ENCODE results near the gene PCDH15. TPM values are rescaled to one million over a fixed set of nuclear protein-coding genes. Genes with fewer than 3 reads are reported as not detected.

Gene PCDH15
- total RNA-seq, 1 experiment from 2014 or later, result 0.59 TPM

- no peak overlapping the region for H3K27ac Mint-ChIP-seq
- POLR2A ChIA-PET, result no interaction called here
- H3K36me3 Mint-ChIP-seq, result no peaks in the 10 kb centered on the region
- no peak overlapping the region for H3K4me3 Mint-ChIP-seq
- TF ChIP-seq NR3C1 (CRISPR knock-in tag; conservative IDR thresholded peaks at IDR 0.05; ENCODE audit: low read depth) (no peak), PREB (CRISPR knock-in tag; IDR thresholded peaks at IDR 0.05; ENCODE audit: borderline replicate concordance) (no peak), TEAD4 (CRISPR knock-in tag; IDR thresholded peaks at IDR 0.05) (no peak), ZNF281 (CRISPR knock-in tag; IDR thresholded peaks at IDR 0.05) (no peak), AFF4 (CRISPR knock-in tag; IDR thresholded peaks at IDR 0.05; ENCODE audit: borderline replicate concordance) (no peak), TEAD1 (CRISPR knock-in tag; IDR thresholded peaks at IDR 0.05) (no peak), E2F4 (CRISPR knock-in tag; IDR thresholded peaks at IDR 0.05; ENCODE audit: borderline replicate concordance, low read depth) (no peak), EMX1 (CRISPR knock-in tag; IDR thresholded peaks at IDR 0.05) (no peak)
- DNase-seq (ENCODE audit: low spot score), result no peak
- CTCF ChIA-PET, result no interaction called here
- ATAC-seq, result no peak
- H3K27me3 Mint-ChIP-seq (ENCODE audit: low read depth), result no peaks in the 10 kb centered on the region
- peaks cover 10% of the 10 kb centered on the region; the same call in 1 of the 2 replicates for H3K9me3 Mint-ChIP-seq
- H3K4me1 Mint-ChIP-seq, result no peaks in the 10 kb centered on the region
These were observed 541.9 kb downstream of the PCDH15 start for GRCh38 chr10:54259104-54259503.

GRCh38 chr10:54234832-54235231 lies 566.2 kb downstream of the PCDH15 start:
- Mint-ChIP-seq H3K9me3 (peaks cover 33% of the 10 kb centered on the region), H3K4me1 (no peaks in the 10 kb centered on the region), H3K4me3 (no peak overlapping the region), H3K27me3 (ENCODE audit: low read depth) (no peaks in the 10 kb centered on the region), H3K27ac (no peak overlapping the region; the same call in 1 of the 2 replicates), H3K36me3 (peaks cover 20% of the 10 kb centered on the region)
- CTCF ChIA-PET, result no interaction called here
- ATAC-seq (no peak), DNase-seq (ENCODE audit: low spot score) (no peak)
- POLR2A ChIA-PET, result no interaction called here
- TF ChIP-seq MLX (CRISPR knock-in tag; IDR thresholded peaks at IDR 0.05) (no peak), ZMAT4 (CRISPR knock-in tag; IDR thresholded peaks at IDR 0.05) (no peak), SP1 (CRISPR knock-in tag; conservative IDR thresholded peaks at IDR 0.05) (no peak), OVOL2 (CRISPR knock-in tag; IDR thresholded peaks at IDR 0.05; ENCODE audit: borderline replicate concordance) (no peak), ARID4B (CRISPR knock-in tag; IDR thresholded peaks at IDR 0.05; ENCODE audit: borderline replicate concordance) (no peak), ZNF263 (CRISPR knock-in tag; IDR thresholded peaks at IDR 0.05; ENCODE audit: low read depth) (no peak), NR2C2 (CRISPR knock-in tag; IDR thresholded peaks at IDR 0.05) (no peak), CREB1 (CRISPR knock-in tag; IDR thresholded peaks at IDR 0.05) (no peak), FOXJ3 (CRISPR knock-in tag; IDR thresholded peaks at IDR 0.05; ENCODE audit: borderline replicate concordance) (no peak), ATF6 (CRISPR knock-in tag; IDR thresholded peaks at IDR 0.05) (no peak)

Data from WTC11 (cell line).